ENCODE data around the gene PNKD. TPM values are rescaled to one million over a fixed set of nuclear protein-coding genes. Genes with fewer than 3 reads are reported as not detected.
A peak's percentile ranks its signal among the peaks of the same experiment; 100 is the strongest.

PNKD gene
- total RNA-seq, 2 experiments from 2014 or later: 20.4 to 21.4 TPM

GRCh38 chr2:218395456-218395825 is 125.1 kb downstream of the PNKD start:
- H3K4me1 Mint-ChIP-seq (ENCODE audit: low read depth): peaks cover 23% of the 10 kb centered on the region
- no peak for DNase-seq
- no peaks in the 10 kb centered on the region for H3K9me3 Mint-ChIP-seq
- no peaks in the 10 kb centered on the region for H3K36me3 Mint-ChIP-seq (ENCODE audit: low read depth)
- intact Hi-C loops (cut with micrococcal nuclease): loop anchor here (5.0 to 10.0 kb wide), 3 partner anchors 78 to 859 kb away; partner anchors contain the start of genes TUBA4A and TUBA4B
- no peak overlapping the region for H3K27ac Mint-ChIP-seq
- peak overlapping the region; percentile 88 for H3K4me3 Mint-ChIP-seq
- H3K27me3 Mint-ChIP-seq (ENCODE audit: low read depth): peaks cover 11% of the 10 kb centered on the region
- CTCF ChIA-PET: interaction anchor here (0.9 to 1.0 kb wide), 2 partner anchors 22 to 25 kb away, joined by 3 read pairs; no protein-coding TSS in a partner anchor

GRCh38 chr2:218395826-218396687 is 125.7 kb downstream of the PNKD start:
- CTCF ChIA-PET: interaction anchor here (0.6 to 2.1 kb wide), 10 partner anchors 26 to 276 kb away, joined by 3 to 9 read pairs (median 4); partner anchors contain the start of genes CATIP and TMBIM1
- Mint-ChIP-seq H3K36me3 (ENCODE audit: low read depth) (no peaks in the 10 kb centered on the region), H3K27ac (peak overlapping the region; percentile 92), H3K4me3 (peak overlapping the region; percentile 88), H3K27me3 (ENCODE audit: low read depth) (peaks cover 11% of the 10 kb centered on the region), H3K9me3 (no peaks in the 10 kb centered on the region), H3K4me1 (ENCODE audit: low read depth) (peaks cover 25% of the 10 kb centered on the region)
- DNase-seq: peak; percentile 95
- intact Hi-C loops (cut with micrococcal nuclease): loop anchor here (1.0 to 10.0 kb wide), 13 partner anchors 10 to 859 kb away; partner anchors contain the start of genes AAMP, CNOT9, PNKD and TMBIM1

Small RNA genes lying within 50 kb of the gene (microRNA-seq; reads per million reads assigned to microRNA genes)
- gene MIR6513 (ENCODE audit: borderline microRNAs expressed, borderline replicate concordance) (6.0 reads per million, percentile 7 among the genes with 10 or more reads in this experiment), gene MIR6810 (ENCODE audit: borderline microRNAs expressed, borderline replicate concordance) (not detected)

Other genes starting within 250 kb of the PNKD start
- 1 to 10 TPM; 1.2 to 1.8 TPM for gene RUFY4, start 201.3 kb upstream of the PNKD start, total RNA-seq
- under 1 TPM; 0.17 to 0.21 TPM for gene CXCR2, start 144.5 kb upstream of the PNKD start, total RNA-seq
- gene CXCR1, start 103.6 kb upstream of the PNKD start, total RNA-seq: not detected
- gene ARPC2, start 53.3 kb upstream of the PNKD start, total RNA-seq: 100 to 1,000 TPM; 461 to 475 TPM
- under 1 TPM in 1 of 2 experiments, not detected in 1; 0.10 TPM for gene GPBAR1, start 9.5 kb upstream of the PNKD start, total RNA-seq
- gene AAMP, start 382 bp upstream of the PNKD start, total RNA-seq: 10 to 100 TPM; 58.7 to 59.4 TPM
- 10 to 100 TPM; 43.1 to 43.4 TPM for gene TMBIM1, start 22.0 kb downstream of the PNKD start, total RNA-seq
- gene CATIP, start 86.3 kb downstream of the PNKD start, total RNA-seq: not detected
- not detected for gene SLC11A1, start 111.8 kb downstream of the PNKD start, total RNA-seq
- gene CTDSP1, start 129.3 kb downstream of the PNKD start, total RNA-seq: 10 to 100 TPM; 26.1 to 26.2 TPM
- gene VIL1, start 148.6 kb downstream of the PNKD start, total RNA-seq: not detected